ENCODE data around the gene ABTB2.
"Not testable (repeated sequence)": the region's sequence is repeated elsewhere in the genome, so short reads cannot be mapped to it uniquely, and the experiment has no call there.

Gene ABTB2

DNA sequence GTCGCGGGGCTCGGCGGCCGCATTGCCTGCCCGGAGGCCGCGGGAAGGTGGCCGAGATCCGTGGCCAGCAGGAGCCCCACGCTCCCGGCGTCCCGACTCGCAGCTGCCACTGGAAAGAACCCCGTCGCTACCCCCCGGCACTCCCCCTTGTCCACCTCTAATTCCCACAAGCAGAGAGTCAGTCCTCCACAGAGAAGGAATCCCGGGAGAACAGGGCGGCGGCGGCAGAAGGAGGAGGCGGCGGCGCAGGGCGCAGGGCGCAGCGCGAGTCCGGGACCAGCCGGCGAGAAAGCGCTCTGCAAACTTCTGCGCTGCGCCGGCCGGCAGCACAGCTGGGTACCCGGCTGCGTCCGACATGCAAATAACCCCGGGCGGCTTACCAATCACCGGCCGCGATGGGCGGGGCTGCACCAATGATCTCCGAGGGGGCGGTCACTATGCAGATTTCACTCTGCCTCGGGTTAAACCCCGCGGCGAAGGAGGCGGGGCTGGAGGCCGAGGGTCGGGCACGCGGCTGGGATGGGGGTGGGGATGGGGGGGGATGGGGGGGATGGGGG is at the start of gene ABTB2:
Gene ABTB2, minus strand, starts transcription at position 310 of the 557 bp plus-strand sequence.
- DNase-seq (ENCODE audit: low read depth) = peak; percentile 97

DNA sequence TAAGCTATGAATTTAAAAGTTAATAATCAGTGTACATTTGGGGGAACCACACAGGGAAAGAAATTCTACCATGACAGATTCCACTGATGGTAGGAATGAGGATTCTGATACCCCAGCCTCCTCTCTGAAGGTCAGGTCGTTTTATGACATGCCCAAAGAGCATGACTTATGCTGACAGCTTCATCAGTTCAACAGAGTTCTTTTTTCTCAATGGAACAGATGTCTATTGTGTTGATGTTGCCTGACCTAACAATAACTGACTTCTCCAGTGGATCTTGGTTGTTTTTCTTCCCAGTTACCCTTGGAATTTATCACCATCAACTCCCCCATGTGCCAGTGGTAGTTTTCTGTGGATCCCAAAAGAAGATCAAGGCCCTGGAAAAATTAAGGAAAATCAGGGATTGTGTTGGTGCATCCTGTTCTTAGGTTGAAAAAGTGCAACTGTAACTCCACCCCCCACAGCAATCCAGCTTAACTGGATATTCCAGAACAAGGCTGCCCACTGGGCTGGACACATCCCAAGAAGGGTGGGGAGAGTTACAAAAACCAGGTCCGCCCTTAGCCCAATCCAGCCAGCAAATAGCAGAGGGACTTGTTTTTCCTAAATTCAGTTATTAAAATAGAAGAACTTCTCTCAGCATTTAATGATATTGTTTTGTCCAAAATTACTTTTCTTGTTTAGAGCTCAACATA is 49.5 kb upstream of the ABTB2 start:
- DNase-seq (ENCODE audit: low read depth) = no peak

DNA sequence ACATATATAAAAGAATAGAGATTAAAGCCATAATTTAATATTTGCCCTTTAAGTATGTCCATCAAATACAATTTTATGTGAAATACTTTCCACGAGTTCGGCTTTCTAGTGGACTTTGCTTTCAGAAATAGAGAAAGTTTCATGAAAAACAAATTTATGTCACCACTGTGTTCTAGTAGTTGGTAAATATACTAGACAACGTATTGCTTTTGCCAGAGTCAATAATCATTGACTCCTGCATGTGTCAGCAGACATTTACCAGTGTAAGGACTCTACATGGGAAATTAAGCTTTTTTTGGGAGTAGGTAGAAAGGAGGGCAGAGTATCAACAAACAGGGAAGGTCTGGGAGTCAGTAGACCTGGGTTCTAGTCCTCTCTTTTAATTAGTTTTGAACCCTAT is 48.6 kb upstream of the ABTB2 start:
- DNase-seq (ENCODE audit: low read depth) = no peak

DNA sequence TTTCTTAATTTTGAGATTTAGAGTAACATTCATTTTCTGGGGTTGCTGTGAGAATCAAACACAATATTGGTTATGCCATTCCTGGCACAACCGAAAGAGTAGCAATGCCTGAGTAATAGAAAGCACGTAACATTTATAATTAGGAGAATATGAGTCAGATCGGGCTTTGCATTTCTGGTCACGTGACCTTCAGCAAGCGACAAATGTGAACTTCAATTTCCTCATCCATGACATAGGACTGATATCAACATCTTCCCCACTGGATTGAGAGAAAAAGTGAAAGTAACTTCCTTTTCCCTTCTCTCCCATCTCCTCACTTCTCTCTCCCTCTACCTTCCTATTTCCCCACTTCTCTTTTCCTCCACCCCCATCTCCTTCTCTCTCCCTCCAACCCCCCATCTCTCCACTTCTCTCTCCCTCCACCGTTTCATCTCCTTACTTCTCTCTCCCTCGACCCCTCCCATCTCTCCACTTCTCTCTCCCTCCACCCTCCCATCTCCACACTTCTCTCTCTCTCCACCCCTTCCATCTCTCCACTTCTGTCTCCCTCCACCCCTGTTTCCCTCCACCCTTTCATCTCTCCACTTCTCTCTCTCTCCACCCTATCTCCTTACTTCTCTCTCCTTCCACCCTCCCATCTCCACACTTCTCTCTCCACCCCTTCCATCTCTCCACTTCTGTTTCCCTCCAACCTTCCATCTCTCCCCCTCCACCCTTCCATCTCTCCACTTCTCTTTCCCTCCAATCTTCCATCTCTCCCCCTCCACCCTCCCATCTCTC is 47.5 kb upstream of the ABTB2 start:
- no peak for DNase-seq (ENCODE audit: low read depth)

DNA sequence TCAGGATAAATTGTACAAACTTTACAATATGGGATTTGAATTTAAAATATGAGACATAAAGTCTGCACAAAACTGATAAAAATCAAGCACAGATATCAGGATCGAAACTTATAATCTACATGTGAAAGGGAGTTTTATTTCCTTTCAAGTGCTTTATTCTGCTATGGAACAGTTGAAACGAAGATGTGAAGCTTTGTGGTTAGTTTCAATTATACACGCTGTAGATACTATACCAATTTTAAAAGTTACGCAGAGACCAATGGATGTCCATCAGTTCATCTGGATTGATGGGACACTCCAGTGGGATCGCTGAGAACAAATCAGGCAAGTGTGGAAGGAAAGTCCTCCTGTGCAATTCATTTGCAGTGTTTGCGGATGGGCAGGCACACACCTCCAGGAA is 46.5 kb upstream of the ABTB2 start:
- no peak for DNase-seq (ENCODE audit: low read depth)

DNA sequence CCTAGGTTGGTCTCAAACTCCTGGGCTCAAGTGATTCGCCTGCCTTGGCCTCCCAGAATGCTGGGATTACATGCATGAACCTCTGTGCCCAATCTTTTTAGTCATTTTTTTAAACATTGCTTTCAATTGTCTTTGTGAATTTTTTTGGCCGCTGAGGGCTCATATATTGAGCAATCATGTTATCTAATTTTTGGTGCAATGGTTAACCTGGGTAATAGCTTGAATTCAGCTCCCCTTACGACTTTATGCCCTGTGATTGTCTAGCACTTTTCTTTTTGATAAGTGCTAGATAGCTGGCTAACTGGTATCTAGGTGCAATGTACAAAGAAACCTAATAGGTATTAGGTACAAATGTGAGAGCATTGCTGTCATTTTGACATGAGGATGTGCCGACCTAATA is 45.6 kb upstream of the ABTB2 start:
- no peak for DNase-seq (ENCODE audit: low read depth)

DNA sequence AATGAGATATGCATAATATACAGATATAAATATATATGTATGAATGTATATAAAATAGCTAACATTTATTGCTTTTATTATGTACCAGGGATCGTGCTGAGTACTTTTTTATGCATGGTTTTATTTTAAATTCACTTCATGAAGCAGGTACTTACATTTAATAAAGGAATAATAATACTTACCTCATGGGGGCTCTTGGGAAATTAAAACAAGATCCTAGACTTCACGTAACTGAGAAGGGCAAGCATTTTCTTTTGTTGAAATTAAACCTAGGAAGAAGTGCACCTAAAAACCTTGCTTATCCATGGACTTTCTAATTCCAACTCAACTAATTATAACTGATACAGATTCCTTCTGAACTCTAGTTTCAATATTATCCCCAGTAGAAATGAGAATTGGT is 40.0 kb upstream of the ABTB2 start:
- DNase-seq (ENCODE audit: low read depth) = no peak

DNA sequence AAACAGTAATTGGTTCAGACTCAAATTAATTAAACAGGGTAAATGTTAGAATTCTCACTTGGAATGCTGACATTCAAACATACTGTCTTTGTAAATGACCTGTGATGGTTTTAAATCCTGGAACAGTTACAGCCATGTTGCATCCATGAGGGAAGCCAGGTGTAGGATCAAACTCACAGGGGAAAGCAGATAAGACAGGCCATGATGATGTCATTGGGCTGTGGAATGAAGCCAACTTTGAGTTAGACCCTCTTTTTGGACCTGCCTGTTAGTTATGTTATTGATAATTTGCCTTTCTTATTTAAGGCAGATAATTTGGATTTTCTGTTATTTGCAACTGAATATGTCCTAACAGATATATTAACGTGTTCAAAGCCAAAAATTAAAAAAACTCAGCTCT is 39.3 kb upstream of the ABTB2 start:
- no peak for DNase-seq (ENCODE audit: low read depth)

DNA sequence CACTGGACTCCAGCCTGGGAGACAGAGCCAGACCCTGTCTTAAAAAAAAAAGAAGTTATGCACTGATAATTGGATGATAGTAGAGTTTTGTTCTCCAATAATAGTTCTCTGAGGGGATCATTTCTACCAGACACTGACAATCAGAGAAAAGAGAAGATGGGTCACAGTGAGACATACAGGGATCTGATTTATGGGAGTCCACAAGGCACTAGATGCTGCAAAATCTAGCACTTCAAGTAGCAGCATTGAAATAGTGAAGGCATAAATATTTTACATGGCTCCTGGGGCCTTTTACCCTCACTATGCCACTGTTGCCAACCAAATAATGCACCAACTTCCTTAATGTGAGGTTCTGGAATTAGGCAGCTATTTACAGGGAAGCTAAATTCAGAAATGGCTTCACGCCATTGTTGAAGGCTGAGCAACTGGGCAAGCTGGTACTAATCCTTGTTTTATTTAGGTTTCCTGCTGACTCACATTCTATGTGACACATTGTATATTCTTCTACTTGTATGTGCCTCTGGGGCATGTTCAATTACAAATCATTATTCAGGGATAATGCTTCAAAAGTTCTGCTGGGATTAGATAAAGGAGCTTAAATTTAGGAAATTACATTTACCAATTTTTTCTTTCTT is 38.2 kb upstream of the ABTB2 start:
- no peak for DNase-seq (ENCODE audit: low read depth)

DNA sequence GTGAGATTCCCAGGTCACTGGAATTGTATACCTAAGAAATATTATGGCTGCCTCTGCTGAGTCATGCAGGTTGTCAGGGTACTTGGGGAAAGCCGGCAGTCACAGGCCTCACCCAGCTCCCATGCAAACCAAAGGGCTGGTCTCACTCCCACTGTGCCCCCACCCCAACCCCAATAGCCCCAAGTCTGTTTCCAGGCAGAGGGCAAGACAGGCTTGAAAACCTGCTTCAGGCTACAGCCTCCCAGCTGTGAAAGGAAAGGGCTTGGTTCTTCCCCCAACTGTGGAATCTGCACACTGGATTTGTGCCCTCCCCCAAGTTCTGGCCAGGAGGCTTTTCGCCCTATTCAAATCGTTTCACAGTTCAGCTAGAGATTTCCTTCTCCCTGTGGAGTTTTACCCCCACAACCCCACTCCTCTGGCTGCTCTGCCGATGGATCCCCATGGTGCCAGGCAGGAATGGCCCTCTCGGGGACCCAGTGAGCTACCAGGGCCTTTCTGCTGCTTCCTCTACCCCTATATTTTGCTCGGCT is 37.0 kb upstream of the ABTB2 start:
- no peak for DNase-seq (ENCODE audit: low read depth)

DNA sequence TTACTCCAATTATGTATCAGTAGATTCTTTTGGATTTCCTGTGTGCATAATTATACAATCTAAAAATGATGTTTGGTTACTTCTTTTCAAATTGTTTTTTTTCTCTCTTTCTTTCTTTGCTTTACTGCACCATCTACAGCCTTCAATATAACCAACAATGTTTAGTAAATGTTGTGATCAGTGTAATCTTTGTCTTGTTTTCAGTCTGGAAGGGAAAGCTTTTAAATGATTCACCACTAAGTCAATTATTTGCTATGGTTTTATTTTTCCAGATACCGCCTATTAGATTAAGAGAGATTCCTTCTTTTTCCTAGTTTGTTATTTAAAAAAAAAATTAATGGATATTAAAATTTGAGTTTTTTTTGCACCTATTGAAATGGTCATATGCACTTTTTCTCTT is 29.8 kb upstream of the ABTB2 start:
- DNase-seq (ENCODE audit: low read depth) = no peak

DNA sequence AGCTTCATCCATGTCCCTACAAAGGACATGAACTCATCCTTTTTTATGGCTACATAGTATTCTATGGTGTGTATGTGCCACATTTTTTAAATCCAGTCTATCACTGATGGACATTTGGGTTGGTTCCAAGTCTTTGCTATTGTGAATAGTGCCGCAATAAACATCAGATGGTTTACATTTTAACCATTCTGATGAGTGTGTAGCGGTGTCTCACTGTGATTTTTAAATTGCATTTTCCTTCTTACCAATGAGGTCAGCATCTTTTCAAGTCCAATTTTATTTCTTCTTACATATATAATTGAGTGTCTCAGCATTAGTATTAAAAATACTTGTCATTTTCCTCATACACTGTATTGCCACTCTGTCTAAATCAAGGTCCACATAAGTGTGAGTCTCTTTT is 28.5 kb upstream of the ABTB2 start:
- not testable (repeated sequence) for DNase-seq (ENCODE audit: low read depth)

DNA sequence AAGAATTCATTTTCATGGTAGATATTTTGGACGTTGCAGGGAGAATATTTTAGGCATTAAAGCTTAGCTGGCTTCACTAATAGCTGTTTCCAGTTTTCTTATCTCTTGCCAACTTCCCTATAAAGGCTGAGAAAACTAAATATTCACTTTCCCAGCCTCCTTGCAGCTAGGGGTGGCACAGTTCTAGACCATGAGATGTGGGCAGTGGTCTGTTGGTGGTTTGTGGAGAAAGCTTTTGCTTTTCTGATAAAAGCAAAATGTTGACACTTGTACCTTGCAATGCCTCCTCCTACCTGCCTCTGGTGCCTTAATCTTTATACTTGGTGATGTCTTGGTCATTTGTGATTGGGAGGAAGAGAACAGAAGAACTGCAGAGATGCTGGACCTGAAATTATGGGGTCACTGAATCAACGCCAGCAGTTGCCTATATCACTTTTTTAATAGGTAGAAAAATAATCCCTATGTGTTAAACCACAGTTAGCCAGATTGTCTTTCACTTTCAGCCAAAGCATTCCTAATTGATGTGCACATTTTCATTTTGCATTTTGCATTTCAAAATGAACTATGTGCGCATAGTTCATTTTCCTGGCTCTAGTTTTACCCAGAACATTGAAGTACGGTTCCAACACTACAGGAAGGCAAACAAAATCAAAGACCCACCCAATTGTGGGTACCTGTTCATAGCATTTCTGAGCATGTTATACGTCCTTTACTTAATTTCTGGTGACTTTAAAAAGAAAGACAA is 24.9 kb upstream of the ABTB2 start:
- no peak for DNase-seq (ENCODE audit: low read depth)

DNA sequence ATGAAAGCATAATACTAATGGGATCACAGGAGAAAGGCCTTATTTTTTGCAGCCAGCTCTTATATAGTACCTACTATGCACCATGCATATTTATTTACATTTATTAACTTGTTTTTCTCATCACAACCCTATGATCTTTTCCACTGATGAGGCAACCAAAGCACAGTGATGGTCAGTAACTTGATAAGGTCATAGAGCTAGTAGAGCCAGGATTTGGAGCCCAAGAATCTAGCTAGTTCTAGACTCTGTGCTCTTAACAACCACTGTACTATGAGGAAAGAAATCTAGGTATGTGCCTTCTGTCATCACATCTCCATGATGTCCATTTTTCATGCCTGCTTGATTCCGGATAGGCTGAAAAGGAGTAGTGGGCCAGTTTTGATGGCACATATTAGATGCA is 24.0 kb upstream of the ABTB2 start:
- no peak for DNase-seq (ENCODE audit: low read depth)

DNA sequence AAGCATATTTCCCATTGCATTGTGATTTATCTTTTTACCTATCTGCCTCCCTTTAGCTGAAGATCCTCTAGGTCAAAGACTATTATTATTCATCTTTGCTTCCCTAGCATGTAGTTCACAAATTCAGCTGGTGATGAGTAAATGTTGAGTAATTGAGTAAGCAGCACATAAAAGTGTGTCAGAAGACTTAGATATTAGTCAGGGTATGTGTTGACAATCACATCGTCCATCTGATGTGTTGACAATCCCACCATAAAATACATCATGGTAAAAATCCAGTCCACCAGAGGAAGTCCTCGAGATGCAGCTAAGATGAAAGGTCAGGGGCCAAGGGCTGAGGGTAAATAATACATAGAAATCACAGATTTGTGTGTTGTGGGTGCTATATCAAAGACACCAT is 22.9 kb upstream of the ABTB2 start:
- no peak for DNase-seq (ENCODE audit: low read depth)

DNA sequence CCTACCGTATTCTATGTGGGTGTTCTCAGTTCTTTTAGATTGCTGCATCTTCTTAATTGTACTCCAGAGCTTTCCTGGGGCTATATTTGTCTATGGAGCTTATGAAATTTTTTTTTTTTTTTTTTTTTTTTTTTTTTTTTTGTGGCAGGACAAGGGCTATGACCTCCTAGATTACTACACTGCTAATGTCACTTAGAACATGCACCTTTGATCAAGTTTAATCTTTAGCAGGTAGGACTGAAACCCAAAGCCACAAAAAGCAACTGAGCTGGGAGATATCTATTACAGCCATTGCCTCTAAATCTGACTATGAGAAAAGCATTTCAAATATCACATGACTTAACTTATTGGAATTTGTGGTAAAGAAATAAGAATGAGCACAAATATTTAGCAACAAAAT is 21.7 kb upstream of the ABTB2 start:
- no peak for DNase-seq (ENCODE audit: low read depth)

DNA sequence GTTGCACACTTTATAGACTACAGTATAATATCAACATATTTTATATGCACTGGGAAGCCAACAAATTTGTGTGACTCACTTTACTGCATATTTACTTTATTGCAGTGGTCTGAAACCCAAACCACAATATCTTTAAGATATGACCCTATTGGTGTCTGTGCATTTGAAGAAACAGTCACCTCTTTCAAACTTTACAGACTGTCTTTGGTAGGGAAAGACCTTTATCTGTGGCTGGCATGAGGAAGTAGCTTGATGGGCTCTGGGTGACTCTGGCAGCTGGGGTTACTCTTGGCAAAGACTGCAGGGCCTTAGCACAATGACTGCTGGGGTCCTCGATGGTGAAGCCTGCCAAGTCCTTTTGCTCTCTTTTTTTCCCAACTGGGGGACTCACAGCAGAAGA is 21.3 kb upstream of the ABTB2 start:
- no peak for DNase-seq (ENCODE audit: low read depth)

DNA sequence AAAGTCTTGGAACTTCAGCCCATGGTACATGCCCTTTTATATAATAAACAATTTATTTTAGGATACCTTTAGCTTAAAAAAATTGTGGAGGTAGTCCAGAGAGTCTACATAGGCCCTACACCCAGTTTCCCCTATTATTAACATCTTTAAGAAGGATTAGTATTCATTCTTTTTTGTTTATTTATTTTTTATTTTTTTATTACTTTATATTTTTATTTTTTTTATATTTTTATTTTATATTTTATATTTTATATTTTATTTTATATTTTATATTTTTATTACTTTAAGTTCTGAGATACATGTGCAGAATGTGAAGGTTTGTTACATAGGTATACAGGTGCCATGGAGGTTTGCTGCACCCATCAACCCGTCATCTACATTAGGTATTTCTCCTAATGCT is 15.9 kb upstream of the ABTB2 start:
- no peak for DNase-seq (ENCODE audit: low read depth)

DNA sequence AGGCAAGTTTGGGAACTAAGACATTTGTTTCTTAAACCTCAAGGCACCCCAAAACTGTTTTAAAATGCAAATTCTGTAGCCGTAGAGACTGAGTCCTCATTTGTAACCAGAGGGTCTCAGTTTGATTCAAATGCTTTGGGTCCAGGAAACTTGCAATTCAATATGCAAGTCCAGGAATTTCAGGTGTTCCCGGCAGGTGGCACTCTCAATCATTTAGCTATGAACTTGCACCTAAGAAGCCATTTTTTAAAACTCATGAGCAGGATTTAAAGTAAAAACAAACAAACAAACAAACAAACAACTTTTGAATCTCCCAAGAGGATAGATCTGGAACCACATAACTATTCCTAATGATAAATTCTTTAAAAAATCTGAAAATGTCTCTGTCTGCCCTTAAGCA is 8.7 kb upstream of the ABTB2 start:
- no peak for DNase-seq (ENCODE audit: low read depth)

DNA sequence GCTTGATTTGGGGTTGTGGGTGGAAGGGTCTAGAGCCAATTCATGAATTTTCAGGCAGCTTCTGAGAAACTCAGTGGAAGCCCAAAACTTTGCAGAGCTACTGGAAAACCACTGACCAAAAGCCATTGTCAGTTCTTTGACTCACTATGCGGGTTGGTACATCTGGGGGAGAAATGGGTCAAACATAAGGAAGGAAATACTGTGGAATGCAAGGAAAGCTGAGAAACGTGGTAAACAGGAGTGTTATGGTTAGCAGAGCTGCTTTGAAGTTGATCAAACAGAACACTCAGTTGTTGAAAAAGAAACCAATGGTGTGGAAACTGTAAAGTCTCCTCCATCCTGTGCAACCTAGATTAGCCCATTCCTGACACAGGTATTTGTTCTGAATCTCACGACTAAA is 6.3 kb upstream of the ABTB2 start:
- no peak for DNase-seq (ENCODE audit: low read depth)

DNA sequence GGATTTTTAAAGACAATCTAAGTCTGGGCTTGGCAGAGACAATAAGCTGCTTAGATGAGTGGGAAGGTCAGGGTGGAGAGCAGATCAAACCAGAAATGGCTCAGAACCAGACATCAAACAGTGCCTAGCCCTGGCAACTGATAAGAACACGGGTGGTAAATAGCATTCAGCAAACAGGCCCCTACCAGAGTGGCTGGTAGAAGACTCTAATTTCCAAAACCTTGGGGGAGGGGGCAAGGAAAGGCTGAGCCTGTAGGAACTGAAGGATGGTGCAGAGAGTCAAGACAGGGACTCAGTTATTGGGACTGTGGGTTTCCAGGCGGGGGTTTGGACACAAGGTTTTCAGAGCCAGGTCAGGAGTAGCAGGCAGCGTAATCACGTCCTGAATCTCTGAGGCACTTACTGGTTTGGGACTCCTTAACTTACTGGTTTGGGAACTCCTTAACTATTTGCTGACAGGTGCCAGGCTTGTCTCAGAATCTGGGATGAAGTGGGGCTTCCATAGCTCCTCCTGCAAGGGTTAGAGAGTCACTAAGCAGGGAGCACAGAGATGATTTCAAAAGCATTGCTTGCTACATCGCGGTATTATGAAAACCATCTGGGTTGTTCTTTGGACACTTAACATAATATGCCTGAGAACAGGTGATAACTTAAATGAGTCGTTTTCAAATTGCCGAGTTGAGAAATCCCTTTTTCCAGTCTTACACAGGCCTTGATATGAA is 5.7 kb upstream of the ABTB2 start:
- DNase-seq (ENCODE audit: low read depth) = no peak
